ENCODE results near the gene TFAP2B. TPM values are rescaled to one million over a fixed set of nuclear protein-coding genes. Genes with fewer than 3 reads are reported as not detected.

The TFAP2B gene
- total RNA-seq (ENCODE audit: low replicate concordance), result 11.6 and 75.5 TPM in 2 replicates
- long read RNA-seq, full-length matches to known transcripts, result 8 of 48 reads
- long read RNA-seq, partial matches to known transcripts, result 15 of 48 reads
- long read RNA-seq, other reads (novel, unspliced or antisense), result 25 of 48 reads

GRCh38 chr6:50818673-50819072 is at the start of gene TFAP2B:
TFAP2B (plus strand) TSS chr6:50818871; CDS start chr6:50818892, 21 bp downstream.
- Mint-ChIP-seq H3K9me3 (no peaks in the 10 kb centered on the region), H3K36me3 (peaks cover 16% of the 10 kb centered on the region), H3K27ac (peak within 1 kb of the TSS; percentile 86), H3K27me3 (peaks cover 93% of the 10 kb centered on the region), H3K4me1 (ENCODE audit: unreplicated experiment) (peaks cover 7% of the 10 kb centered on the region), H3K4me3 (peak within 1 kb of the TSS; percentile 89)
- no peak for DNase-seq (ENCODE audit: extremely low spot score, unreplicated experiment)
- no peak for TF ChIP-seq CTCF (conservative IDR thresholded peaks at IDR 0.05)

GRCh38 chr6:50778696-50779095 is 40.0 kb upstream of the TFAP2B start:
- DNase-seq (ENCODE audit: extremely low spot score, unreplicated experiment), result no peak
- Mint-ChIP-seq H3K27me3 (peaks cover 1% of the 10 kb centered on the region), H3K4me1 (ENCODE audit: unreplicated experiment) (no peaks in the 10 kb centered on the region), H3K36me3 (no peaks in the 10 kb centered on the region), H3K27ac (no peak overlapping the region), H3K4me3 (no peak overlapping the region), H3K9me3 (no peaks in the 10 kb centered on the region)
- no peak for TF ChIP-seq CTCF (conservative IDR thresholded peaks at IDR 0.05)

DNA sequence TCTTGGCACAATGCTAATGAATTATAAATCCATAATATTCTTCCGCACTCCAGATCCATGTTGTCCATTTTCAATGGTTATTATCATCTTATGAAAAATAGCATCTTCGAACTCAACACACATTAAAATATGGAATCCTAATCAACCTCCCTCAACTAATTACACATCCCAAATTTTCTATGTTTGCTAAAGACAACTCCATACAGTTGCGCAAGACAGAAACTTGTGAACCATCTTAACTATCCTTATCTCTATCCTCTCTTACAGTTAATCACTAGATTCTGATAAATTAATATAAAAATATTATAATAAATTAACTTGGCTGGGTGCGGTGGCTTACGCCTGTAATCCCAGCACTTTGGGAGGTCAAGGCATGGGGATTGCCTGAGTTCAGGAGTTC is 38.3 kb upstream of the TFAP2B start:
- no peak for TF ChIP-seq CTCF (conservative IDR thresholded peaks at IDR 0.05)
- H3K27me3 Mint-ChIP-seq, result no peaks in the 10 kb centered on the region
- H3K9me3 Mint-ChIP-seq, result no peaks in the 10 kb centered on the region
- DNase-seq (ENCODE audit: extremely low spot score, unreplicated experiment), result no peak
- H3K4me1 Mint-ChIP-seq (ENCODE audit: unreplicated experiment), result no peaks in the 10 kb centered on the region
- H3K36me3 Mint-ChIP-seq, result no peaks in the 10 kb centered on the region
- H3K4me3 Mint-ChIP-seq, result no peak overlapping the region
- H3K27ac Mint-ChIP-seq, result no peak overlapping the region

- no peaks in the 10 kb centered on the region for H3K36me3 Mint-ChIP-seq
- H3K9me3 Mint-ChIP-seq, result no peaks in the 10 kb centered on the region
- no peak overlapping the region for H3K27ac Mint-ChIP-seq
- no peaks in the 10 kb centered on the region for H3K4me1 Mint-ChIP-seq (ENCODE audit: unreplicated experiment)
- DNase-seq (ENCODE audit: extremely low spot score, unreplicated experiment), result no peak
- peaks cover 6% of the 10 kb centered on the region for H3K27me3 Mint-ChIP-seq
- TF ChIP-seq CTCF (conservative IDR thresholded peaks at IDR 0.05), result no peak
- H3K4me3 Mint-ChIP-seq, result no peak overlapping the region
Measured at GRCh38 chr6:50785921-50786320, 32.8 kb upstream of the TFAP2B start.

GRCh38 chr6:50791900-50792508 is 26.7 kb upstream of the TFAP2B start:
- Mint-ChIP-seq H3K4me3 (no peak overlapping the region), H3K9me3 (no peaks in the 10 kb centered on the region), H3K4me1 (ENCODE audit: unreplicated experiment) (no peaks in the 10 kb centered on the region), H3K36me3 (no peaks in the 10 kb centered on the region), H3K27ac (no peak overlapping the region), H3K27me3 (peaks cover 33% of the 10 kb centered on the region)
- TF ChIP-seq CTCF (conservative IDR thresholded peaks at IDR 0.05), result peak; percentile 89
- DNase-seq (ENCODE audit: extremely low spot score, unreplicated experiment), result no peak
